IgD-negative memory B cell (primary cell): ENCODE data around the gene PARD3. TPM values are rescaled to one million over a fixed set of nuclear protein-coding genes. Genes with fewer than 3 reads are reported as not detected.
"Not testable (repeated sequence)": the region's sequence is repeated elsewhere in the genome, so short reads cannot be mapped to it uniquely, and the experiment has no call there.

Experiments
- H3K27ac Mint-ChIP-seq, 3 donors: one replicate each; pipeline ENCODE4 v1.8.0; 2020 to 2022; ENCODE audit warnings: mild to moderate bottlenecking in 3 of 3, mixed read lengths in 3 of 3, moderate library complexity in 1 of 3
- H3K27me3 Mint-ChIP-seq: one replicate; pipeline ENCODE4 v1.8.0; 2021; ENCODE audit warnings: mixed read lengths
- H3K36me3 Mint-ChIP-seq: one replicate; pipeline ENCODE4 v1.8.0; 2020; ENCODE audit warnings: mild to moderate bottlenecking, mixed read lengths
- H3K4me1 Mint-ChIP-seq, 3 donors: one replicate each; pipeline ENCODE4 v1.8.0; 2020 to 2022; ENCODE audit warnings: mixed read lengths in 3 of 3, mild to moderate bottlenecking in 1 of 3
- H3K4me3 Mint-ChIP-seq, 4 donors: one replicate each; pipeline ENCODE4 v1.8.0; 2020 to 2022; ENCODE audit warnings: mild to moderate bottlenecking in 4 of 4, mixed read lengths in 4 of 4, moderate library complexity in 3 of 4
- H3K9me3 Mint-ChIP-seq, 3 donors: one replicate each; pipeline ENCODE4 v1.8.0; 2020 to 2021; ENCODE audit warnings: mixed read lengths in 3 of 3, mild to moderate bottlenecking in 1 of 3
- polyA plus RNA-seq: library from polyadenylated mRNA; unstranded; fragments of 300-500 nt; fragmentation: Illumina TruSeq; gene quantifications from one replicate; pipeline ENCODE4 v1.2.3, GENCODE V29; 2021

The PARD3 gene
- polyA plus RNA-seq, 1 donor from 2014 or later = not detected

DNA sequence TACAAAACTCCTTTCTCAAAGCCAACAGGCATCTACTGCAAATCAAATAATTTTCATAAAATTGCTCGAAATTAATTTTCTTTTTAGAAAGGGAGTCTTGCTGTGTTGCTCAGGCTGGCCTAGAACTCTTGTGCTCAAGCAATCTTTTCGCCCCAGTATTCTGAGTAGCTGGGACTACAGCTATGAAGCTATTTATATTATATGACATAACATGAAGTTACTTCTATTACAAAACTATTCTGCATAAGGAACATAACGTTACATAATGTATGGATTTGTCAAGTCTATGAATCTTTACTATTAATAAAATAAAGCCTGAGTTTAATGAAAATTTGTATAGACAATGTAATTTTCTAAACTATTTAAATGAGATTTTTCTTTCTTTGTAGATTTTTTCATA lies 415.0 kb downstream of the PARD3 start:
- Mint-ChIP-seq H3K36me3 (no peaks in the 10 kb centered on the region), H3K4me3 (no peak overlapping the region), H3K27ac (no peak overlapping the region), H3K27me3 (no peaks in the 10 kb centered on the region), H3K9me3 (peaks cover 0 to 4% (median 2%) of the 10 kb centered on the region in 3 donors), H3K4me1 (no peaks in the 10 kb centered on the region)

DNA sequence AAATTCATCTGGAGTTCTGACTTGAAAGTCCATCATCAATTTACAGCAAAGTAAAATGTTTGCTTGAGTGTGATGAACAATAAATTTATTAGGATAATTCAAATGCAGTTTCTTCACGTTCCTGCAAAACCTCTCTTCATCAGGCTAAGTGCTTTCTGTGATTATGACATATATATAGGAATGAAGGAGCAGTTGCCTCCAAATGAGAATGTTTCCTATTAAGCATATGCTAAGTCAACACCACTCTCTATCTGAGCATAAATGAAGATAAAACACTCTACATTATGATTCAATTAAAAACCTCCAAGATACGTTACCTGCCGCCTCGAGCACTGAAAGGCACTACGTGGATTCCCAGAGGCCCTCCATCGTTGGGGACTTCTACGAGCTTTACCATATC lies 416.1 kb downstream of the PARD3 start:
- Mint-ChIP-seq H3K4me3 (no peak overlapping the region), H3K27ac (no peak overlapping the region)

DNA sequence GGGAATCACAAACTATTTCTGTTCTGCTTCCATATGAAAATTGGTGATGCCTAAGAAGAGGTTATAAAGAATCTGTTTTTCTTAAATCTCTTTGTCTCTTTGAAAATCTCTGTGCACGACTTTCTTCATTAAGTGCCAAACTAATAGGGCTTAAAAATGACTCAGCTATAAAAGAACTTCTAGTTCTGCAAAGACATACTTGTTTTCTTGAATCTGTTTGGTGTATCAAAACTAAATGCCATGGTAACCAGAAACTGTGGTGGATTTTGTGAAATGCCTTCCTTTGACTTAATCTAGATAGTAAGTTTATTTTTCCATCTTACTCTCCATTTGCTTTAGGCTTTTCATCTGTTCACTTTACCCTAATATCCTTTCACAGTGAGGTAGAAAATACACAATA lies 417.8 kb downstream of the PARD3 start:
- H3K4me1 Mint-ChIP-seq = no peaks in the 10 kb centered on the region
- H3K9me3 Mint-ChIP-seq = peaks cover 0 to 4% (median 0%) of the 10 kb centered on the region in 3 donors
- H3K4me3 Mint-ChIP-seq = no peak overlapping the region
- H3K27ac Mint-ChIP-seq = no peak overlapping the region
- H3K36me3 Mint-ChIP-seq = peaks cover 1% of the 10 kb centered on the region
- no peaks in the 10 kb centered on the region for H3K27me3 Mint-ChIP-seq

More for the DNA sequence above, 416.1 kb downstream of the PARD3 start:
- peaks cover 0 to 4% (median 0%) of the 10 kb centered on the region in 3 donors for H3K9me3 Mint-ChIP-seq
- H3K4me1 Mint-ChIP-seq = no peaks in the 10 kb centered on the region
- no peaks in the 10 kb centered on the region for H3K36me3 Mint-ChIP-seq
- no peaks in the 10 kb centered on the region for H3K27me3 Mint-ChIP-seq

DNA sequence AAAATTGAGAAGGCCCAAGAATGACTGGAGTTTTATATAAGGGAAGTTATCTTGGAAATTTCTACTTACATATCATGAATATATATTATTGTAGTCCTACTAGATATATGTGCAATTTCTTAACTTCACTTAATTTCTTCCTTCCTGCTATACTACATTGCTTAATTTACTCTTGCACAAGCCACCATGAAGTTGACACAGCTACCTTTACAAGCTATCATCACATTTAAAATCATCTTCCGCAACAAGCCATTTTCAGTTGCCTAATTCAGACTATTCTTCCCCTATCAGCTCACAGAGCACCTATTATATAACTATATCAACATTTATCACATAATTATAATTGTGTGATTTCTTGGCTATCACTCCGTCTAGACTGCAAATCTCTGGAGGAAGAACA lies 418.4 kb downstream of the PARD3 start:
- no peaks in the 10 kb centered on the region for H3K4me1 Mint-ChIP-seq
- H3K4me3 Mint-ChIP-seq = no peak overlapping the region
- H3K9me3 Mint-ChIP-seq = peaks cover 0 to under 1% (median 0%) of the 10 kb centered on the region in 3 donors
- peaks cover 1% of the 10 kb centered on the region for H3K36me3 Mint-ChIP-seq
- H3K27me3 Mint-ChIP-seq = no peaks in the 10 kb centered on the region
- no peak overlapping the region for H3K27ac Mint-ChIP-seq

DNA sequence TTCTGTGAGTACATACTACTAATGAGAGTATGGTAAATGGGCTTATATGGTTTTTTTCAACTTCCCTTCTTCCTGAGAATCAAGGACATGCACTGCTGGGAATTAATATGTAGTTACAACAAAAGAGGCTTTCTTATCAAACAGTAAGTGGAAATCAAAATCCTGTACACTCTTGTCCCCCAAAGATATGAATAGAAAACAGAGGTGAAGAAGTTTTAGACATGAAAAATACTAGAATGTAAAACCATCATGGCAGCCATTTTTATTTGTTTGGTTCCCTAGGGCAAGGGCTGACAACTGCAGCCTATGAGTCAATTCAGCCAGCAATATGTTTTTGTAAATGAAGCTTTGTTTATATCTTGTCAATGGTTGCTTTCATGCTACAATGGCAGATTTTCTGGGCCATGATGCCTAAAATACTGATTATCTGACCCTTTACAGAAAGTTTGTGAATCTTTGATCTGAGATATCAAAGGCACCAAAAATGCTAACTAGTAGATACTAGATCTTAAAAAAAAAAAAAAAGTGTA lies 422.4 kb downstream of the PARD3 start:
- H3K4me1 Mint-ChIP-seq = no peaks in the 10 kb centered on the region
- H3K27me3 Mint-ChIP-seq = no peaks in the 10 kb centered on the region
- peaks cover 1% of the 10 kb centered on the region for H3K36me3 Mint-ChIP-seq
- no peak overlapping the region for H3K27ac Mint-ChIP-seq
- H3K9me3 Mint-ChIP-seq = no peaks in the 10 kb centered on the region
- no peak overlapping the region for H3K4me3 Mint-ChIP-seq

DNA sequence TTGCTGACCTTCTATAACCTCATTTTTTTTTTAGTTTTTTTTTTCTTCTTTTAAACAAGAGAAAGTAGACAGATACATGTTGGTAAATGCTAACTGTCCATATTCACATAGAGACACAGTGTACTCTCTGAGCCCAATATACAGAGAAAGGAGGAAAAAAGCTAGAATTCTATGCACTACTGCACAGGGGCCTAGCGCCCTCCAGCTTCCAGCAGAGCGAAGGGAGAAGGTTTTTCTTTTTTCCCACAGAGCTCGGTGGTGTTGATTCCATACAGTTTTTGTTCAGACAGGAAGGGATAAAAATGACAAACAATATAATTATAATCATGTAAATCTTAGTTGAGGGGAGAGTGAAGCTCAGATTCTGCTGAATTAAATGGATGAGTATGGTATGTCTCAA lies 423.9 kb downstream of the PARD3 start:
- H3K36me3 Mint-ChIP-seq, H3K27me3 Mint-ChIP-seq, H3K4me3 Mint-ChIP-seq, H3K4me1 Mint-ChIP-seq, H3K27ac Mint-ChIP-seq, H3K9me3 Mint-ChIP-seq: not testable (repeated sequence)

DNA sequence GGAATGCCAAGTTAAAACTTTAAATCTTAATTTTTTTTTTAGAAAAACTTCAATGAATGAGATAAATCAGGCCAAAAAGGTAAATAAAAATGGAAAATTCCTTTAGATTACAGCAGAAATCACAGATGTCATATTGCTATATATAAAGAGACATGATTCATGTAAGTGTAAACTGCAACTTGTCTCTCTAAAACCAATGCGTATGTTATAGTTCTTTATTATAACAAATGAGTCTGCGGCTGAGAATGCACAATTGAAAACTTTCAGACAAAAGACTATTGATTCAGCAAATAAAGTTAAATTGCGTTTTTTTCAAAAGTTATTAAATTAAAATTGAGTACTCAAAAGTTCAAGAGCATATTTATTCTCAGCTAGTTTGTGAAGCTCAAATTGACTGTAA lies 425.3 kb downstream of the PARD3 start:
- Mint-ChIP-seq H3K4me3 (no peak overlapping the region), H3K4me1 (no peaks in the 10 kb centered on the region), H3K27me3 (no peaks in the 10 kb centered on the region), H3K9me3 (no peaks in the 10 kb centered on the region), H3K27ac (no peak overlapping the region), H3K36me3 (peaks cover 1% of the 10 kb centered on the region)

DNA sequence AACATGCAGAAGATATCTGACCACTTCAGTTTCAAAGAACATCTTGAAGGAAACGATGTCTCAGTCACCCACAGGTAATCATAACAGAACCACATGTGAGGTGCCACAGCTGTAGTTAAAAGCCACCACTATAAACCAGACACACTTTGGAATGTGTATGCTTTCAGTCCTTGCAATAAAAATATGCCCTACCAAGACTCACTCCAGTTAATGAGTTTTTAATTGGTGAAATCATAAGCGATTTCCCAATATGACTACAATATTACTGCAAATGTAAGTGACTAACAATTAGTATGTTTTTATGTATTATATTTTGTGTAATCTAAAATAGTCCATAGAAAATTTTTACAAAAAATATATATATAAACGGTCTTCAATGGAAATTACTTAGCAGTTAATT lies 428.2 kb downstream of the PARD3 start:
- Mint-ChIP-seq H3K4me1 (no peaks in the 10 kb centered on the region), H3K4me3 (no peak overlapping the region), H3K36me3 (no peaks in the 10 kb centered on the region), H3K27me3 (no peaks in the 10 kb centered on the region), H3K9me3 (peaks cover 0 to 3% (median 1%) of the 10 kb centered on the region in 3 donors), H3K27ac (no peak overlapping the region)

DNA sequence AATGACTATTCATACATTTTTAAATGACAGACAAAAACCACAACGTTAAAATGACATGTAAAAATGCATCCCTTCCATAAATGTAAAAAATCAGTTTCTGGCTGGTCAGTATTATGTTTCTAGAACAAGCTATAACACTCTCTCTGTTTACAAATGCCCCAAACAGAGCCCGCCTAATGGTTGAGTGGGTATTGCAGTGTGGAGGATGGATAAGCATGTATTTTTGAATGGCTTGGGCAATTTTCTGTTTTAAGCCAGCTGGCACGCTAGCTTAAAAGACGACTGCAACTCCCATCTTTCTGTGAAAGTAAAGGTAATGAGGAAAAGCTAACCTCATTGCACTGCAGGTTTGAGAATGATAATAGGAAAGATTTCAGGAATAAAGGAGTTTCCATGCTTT lies 430.7 kb downstream of the PARD3 start:
- H3K27me3 Mint-ChIP-seq = no peaks in the 10 kb centered on the region
- peaks cover 0 to 3% (median 1%) of the 10 kb centered on the region in 3 donors for H3K9me3 Mint-ChIP-seq
- no peaks in the 10 kb centered on the region for H3K4me1 Mint-ChIP-seq
- no peak overlapping the region for H3K27ac Mint-ChIP-seq
- no peak overlapping the region for H3K4me3 Mint-ChIP-seq
- no peaks in the 10 kb centered on the region for H3K36me3 Mint-ChIP-seq

DNA sequence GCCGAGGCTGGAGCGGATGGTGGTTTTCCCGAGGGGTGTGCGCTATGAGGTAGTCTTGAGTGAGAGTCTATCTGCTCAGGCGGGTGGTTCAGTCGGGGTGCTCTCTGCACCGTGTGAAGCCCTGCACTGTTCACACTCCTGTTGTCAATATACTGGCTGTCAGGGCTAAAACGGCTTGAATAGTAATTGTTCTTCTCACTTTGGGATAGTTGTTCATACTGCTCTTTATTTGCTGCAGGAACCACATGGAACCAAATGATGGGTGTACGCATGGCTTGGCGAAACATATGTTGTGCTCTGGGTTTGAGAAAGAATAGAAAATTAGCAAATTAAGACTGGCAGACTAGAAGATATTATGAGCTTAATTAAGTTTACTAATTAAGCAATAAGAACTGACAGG lies 432.5 kb downstream of the PARD3 start:
- no peaks in the 10 kb centered on the region for H3K4me1 Mint-ChIP-seq
- H3K9me3 Mint-ChIP-seq = peaks cover 0 to 3% (median 1%) of the 10 kb centered on the region in 3 donors
- H3K27me3 Mint-ChIP-seq = no peaks in the 10 kb centered on the region
- H3K27ac Mint-ChIP-seq = no peak overlapping the region
- H3K4me3 Mint-ChIP-seq = no peak overlapping the region
- no peaks in the 10 kb centered on the region for H3K36me3 Mint-ChIP-seq

DNA sequence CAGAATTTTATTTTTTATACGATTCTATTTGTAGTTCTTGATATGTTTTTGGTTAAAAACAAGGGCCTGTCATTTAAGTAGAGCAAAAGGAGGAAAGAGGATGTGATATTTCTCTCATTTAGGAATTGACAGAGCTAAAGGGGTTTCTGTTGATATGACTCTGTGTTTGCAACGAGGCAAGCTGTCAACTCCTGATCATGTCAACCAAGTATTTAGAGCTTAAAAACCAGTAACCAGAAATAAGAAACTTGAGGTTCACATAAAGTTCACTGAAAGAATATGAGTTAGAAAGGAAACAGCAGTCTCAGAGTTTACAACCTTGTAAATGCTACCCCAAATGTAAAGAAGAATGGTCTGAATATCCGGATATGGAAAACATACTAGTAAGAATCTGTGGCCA lies 434.2 kb downstream of the PARD3 start:
- no peaks in the 10 kb centered on the region for H3K27me3 Mint-ChIP-seq
- no peaks in the 10 kb centered on the region for H3K4me1 Mint-ChIP-seq
- H3K27ac Mint-ChIP-seq = no peak overlapping the region
- H3K36me3 Mint-ChIP-seq = no peaks in the 10 kb centered on the region
- no peak overlapping the region for H3K4me3 Mint-ChIP-seq
- peaks cover 0 to 3% (median 1%) of the 10 kb centered on the region in 3 donors for H3K9me3 Mint-ChIP-seq

DNA sequence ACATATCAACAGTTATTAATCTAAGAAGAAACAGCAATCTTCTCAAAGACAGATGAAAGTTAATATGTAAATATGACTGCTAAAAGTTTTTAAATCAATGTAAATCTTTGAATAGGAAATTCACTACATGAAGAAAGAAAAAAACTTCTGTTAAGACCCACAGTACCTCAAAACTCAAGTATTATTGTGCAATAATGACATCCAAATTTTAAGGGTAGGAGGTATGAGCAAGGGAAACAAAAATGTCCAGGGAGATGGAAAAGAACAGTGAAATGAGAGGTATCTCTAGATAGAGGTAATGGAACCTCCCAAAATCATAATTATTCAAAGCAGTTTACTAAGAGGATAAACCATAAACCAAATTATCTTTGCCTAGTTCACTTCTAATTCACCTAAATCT lies 436.8 kb downstream of the PARD3 start:
- H3K4me3 Mint-ChIP-seq = no peak overlapping the region
- H3K27me3 Mint-ChIP-seq = no peaks in the 10 kb centered on the region
- H3K9me3 Mint-ChIP-seq = peaks cover 0 to 2% (median 0%) of the 10 kb centered on the region in 3 donors
- H3K27ac Mint-ChIP-seq = no peak overlapping the region
- no peaks in the 10 kb centered on the region for H3K36me3 Mint-ChIP-seq
- no peaks in the 10 kb centered on the region for H3K4me1 Mint-ChIP-seq

DNA sequence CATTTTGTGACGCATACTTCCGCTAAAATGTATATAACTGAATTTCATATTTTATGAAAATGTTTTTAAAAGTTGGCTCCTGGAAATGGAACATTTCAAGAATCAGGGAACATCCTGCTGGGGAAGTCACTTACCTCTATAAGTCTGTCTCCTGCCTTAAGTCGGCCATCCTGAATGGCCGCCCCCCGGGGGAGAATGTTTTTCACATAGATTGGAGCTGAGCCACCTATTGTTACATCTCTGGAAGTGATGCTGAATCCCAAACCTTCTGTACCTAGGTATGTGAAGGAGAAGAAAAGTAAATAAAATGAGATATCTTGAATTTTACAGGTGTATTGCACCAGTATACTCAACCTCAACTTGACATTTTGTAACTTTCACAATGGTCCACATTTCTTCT lies 437.3 kb downstream of the PARD3 start:
- no peaks in the 10 kb centered on the region for H3K36me3 Mint-ChIP-seq
- H3K9me3 Mint-ChIP-seq = peaks cover 0 to 2% (median 0%) of the 10 kb centered on the region in 3 donors
- H3K27me3 Mint-ChIP-seq = no peaks in the 10 kb centered on the region
- H3K27ac Mint-ChIP-seq = no peak overlapping the region
- H3K4me1 Mint-ChIP-seq = no peaks in the 10 kb centered on the region
- no peak overlapping the region for H3K4me3 Mint-ChIP-seq

DNA sequence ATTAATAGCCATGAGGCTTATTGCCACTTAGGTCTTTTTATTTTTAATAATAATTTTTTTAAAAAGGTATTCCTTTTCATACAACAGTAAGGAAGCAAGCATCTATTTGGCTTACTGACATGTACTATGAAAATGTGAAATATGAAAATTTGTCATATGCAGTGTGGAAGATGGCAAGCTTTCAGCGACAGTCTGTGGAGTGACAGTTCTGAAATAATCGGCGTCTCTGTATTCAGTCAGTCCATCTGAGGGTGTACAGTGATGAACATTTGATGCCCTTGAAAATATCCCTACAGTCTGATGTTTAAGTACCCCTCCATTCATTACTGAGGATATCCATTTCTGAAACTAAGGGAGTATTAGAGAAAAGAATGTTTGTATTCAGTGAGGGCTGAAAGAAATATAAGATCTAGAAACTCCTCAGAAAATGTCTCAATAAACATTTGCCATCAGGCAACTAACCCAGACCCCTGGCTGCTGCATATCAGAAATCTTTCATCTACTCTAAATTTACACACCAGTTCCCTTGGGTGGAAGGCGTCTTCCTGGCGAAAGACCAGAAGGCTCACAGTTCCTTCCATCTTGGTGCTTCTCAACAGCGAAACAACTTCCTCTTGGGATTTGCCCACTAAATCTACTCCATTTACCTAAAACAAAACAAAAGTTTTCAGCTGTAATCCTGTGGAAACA lies 440.6 kb downstream of the PARD3 start:
- H3K4me1 Mint-ChIP-seq = no peaks in the 10 kb centered on the region
- no peak overlapping the region for H3K27ac Mint-ChIP-seq
- no peaks in the 10 kb centered on the region for H3K27me3 Mint-ChIP-seq
- no peaks in the 10 kb centered on the region for H3K36me3 Mint-ChIP-seq
- peaks cover 0 to 4% (median 2%) of the 10 kb centered on the region in 3 donors for H3K9me3 Mint-ChIP-seq
- H3K4me3 Mint-ChIP-seq = no peak overlapping the region

DNA sequence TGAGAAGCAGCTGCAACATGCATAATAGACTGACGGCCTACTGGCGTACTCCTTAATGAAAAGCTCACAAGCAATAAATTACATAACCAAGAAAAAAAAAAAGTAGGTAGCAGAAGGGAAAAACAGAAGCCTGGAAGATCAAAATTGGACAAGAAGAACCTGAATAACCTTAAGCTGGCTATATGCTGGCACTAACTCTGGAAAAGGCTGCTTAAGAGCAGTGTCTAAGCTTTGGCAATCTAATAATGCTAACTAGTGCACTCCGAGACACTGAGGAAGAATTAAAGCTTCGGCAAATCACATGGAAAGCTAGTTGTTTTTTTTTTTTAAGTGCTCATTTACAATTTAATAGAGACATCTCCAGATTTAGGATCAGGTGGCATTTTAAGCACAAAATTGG lies 441.9 kb downstream of the PARD3 start:
- H3K4me3 Mint-ChIP-seq = no peak overlapping the region
- H3K9me3 Mint-ChIP-seq = peaks cover under 1 to 4% (median 2%) of the 10 kb centered on the region in 3 donors
- no peaks in the 10 kb centered on the region for H3K4me1 Mint-ChIP-seq
- H3K36me3 Mint-ChIP-seq = no peaks in the 10 kb centered on the region
- no peak overlapping the region for H3K27ac Mint-ChIP-seq
- H3K27me3 Mint-ChIP-seq = no peaks in the 10 kb centered on the region

DNA sequence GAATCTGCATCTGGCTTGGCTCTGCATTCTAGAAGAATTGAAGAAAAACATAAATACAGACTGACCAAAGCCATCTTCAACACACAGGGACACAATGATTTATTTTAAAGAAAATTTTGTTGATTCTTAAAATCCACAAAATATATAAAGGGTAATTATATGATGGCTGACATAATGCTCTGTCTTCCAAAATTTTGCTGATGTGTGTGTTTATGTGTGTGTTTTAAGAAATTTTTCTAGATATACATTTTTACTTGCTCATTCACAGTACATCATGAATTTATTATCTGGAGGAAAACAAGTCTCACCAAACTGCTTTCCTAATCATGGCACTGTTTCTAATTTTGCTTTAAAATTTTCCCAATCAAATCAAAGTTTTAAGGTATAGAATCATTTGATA lies 442.6 kb downstream of the PARD3 start:
- Mint-ChIP-seq H3K4me1 (no peaks in the 10 kb centered on the region), H3K9me3 (peaks cover 2 to 4% (median 3%) of the 10 kb centered on the region in 3 donors), H3K27me3 (peaks cover 2% of the 10 kb centered on the region), H3K36me3 (no peaks in the 10 kb centered on the region), H3K4me3 (no peak overlapping the region), H3K27ac (no peak overlapping the region)
